Osteoblast (primary cell): ENCODE results near the gene MKLN1. TPM values are rescaled to one million over a fixed set of nuclear protein-coding genes. Genes with fewer than 3 reads are reported as not detected.

Experiments used
- DNase-seq: peaks from one replicate; pipeline ENCODE4 v3.0.0; 2011; ENCODE audit warnings: low spot score, mixed read lengths; ENCODE audit not compliant: insufficient read length; ENCODE audit errors: missing footprints
- H2AFZ ChIP-seq: 2 replicates; pipeline ENCODE4 v1.6.0; 2011; ENCODE audit warnings: mild to moderate bottlenecking, low read length
- H3K27ac ChIP-seq: 2 replicates; pipeline ENCODE4 v1.5.1; 2011; ENCODE audit warnings: mild to moderate bottlenecking, low read depth, low read length, moderate library complexity
- H3K27me3 ChIP-seq: 2 replicates; pipeline ENCODE4 v1.6.0; 2012; ENCODE audit warnings: mild to moderate bottlenecking, control low read depth, inconsistent platforms, low read length, moderate library complexity; ENCODE audit not compliant: insufficient read depth
- H3K36me3 ChIP-seq: 2 replicates; pipeline ENCODE4 v1.5.1; 2011; ENCODE audit warnings: mild to moderate bottlenecking, low read length, control low read depth, moderate library complexity; ENCODE audit not compliant: insufficient read depth
- H3K4me1 ChIP-seq: 2 replicates; pipeline ENCODE4 v1.5.1; 2011; ENCODE audit warnings: mild to moderate bottlenecking, low read length, control low read depth, moderate library complexity; ENCODE audit not compliant: insufficient read depth
- H3K4me2 ChIP-seq: 2 replicates; pipeline ENCODE4 v1.6.0; 2011; ENCODE audit warnings: mild to moderate bottlenecking, low read length; ENCODE audit not compliant: insufficient read depth
- H3K4me3 ChIP-seq: fragments of 200-600 bp; sonication (generic); 3 replicates; pipeline ENCODE4 v1.5.1; 2012; ENCODE audit warnings: mild to moderate bottlenecking, low read length, inconsistent platforms; ENCODE audit not compliant: insufficient read depth
- H3K79me2 ChIP-seq: 2 replicates; pipeline ENCODE4 v1.6.0; 2012; ENCODE audit warnings: mild to moderate bottlenecking, low read length, control low read depth, inconsistent platforms; ENCODE audit not compliant: insufficient read depth
- H3K9me3 ChIP-seq: 2 replicates; pipeline ENCODE4 v1.5.1; 2011; ENCODE audit warnings: low read depth, low read length, control low read depth
- H4K20me1 ChIP-seq: 2 replicates; pipeline ENCODE4 v1.6.0; 2012; ENCODE audit warnings: mild to moderate bottlenecking, low read length, control low read depth; ENCODE audit not compliant: insufficient read depth
- total RNA-seq: library from RNA; depleted of rRNA; stranded (reverse); fragments of >200 nt; gene quantifications from 2 replicates; pipeline ENCODE4 v1.2.3, GENCODE V29; 2012
- TF ChIP-seq, protein P1 (sequence below): IDR thresholded peaks from 2 replicates; pipeline ENCODE4 v1.5.1; 2011; ENCODE audit warnings: mild to moderate bottlenecking, low read depth, low read length, moderate library complexity; ENCODE audit errors: extremely low read depth

MKLN1 gene
- total RNA-seq, 1 donor = 52.8 TPM

DNA sequence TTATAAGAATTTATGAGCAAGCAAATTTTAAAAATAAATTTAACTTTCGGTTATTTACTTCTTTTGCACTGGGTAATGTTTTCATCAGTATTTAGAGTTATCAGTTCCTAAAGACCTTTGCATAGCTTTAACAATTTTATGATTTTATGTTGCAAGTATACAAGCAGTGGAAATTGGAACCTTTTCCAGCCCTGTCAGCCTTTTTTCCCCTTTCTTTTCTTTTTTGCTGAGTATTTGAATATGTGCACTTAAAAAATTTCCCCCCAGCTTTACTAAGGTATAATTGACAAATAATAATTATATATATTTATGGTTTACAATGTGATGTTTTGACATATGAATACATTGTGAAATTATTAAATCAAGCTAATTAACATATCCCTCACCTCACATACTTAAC, 62.6 kb downstream of the MKLN1 start:
- Histone ChIP-seq H3K9me3 (no peaks in the 10 kb centered on the region), H3K79me2 (peaks cover 54% of the 10 kb centered on the region), H3K27ac (no peak overlapping the region), H3K4me2 (no peak overlapping the region), H3K27me3 (no peaks in the 10 kb centered on the region), H3K36me3 (no peaks in the 10 kb centered on the region), H3K4me3 (no peak overlapping the region), H3K4me1 (no peaks in the 10 kb centered on the region), H2AFZ (no peak overlapping the region), H4K20me1 (peaks cover 13% of the 10 kb centered on the region)
- DNase-seq = no peak
- TF ChIP-seq, protein P1, sequence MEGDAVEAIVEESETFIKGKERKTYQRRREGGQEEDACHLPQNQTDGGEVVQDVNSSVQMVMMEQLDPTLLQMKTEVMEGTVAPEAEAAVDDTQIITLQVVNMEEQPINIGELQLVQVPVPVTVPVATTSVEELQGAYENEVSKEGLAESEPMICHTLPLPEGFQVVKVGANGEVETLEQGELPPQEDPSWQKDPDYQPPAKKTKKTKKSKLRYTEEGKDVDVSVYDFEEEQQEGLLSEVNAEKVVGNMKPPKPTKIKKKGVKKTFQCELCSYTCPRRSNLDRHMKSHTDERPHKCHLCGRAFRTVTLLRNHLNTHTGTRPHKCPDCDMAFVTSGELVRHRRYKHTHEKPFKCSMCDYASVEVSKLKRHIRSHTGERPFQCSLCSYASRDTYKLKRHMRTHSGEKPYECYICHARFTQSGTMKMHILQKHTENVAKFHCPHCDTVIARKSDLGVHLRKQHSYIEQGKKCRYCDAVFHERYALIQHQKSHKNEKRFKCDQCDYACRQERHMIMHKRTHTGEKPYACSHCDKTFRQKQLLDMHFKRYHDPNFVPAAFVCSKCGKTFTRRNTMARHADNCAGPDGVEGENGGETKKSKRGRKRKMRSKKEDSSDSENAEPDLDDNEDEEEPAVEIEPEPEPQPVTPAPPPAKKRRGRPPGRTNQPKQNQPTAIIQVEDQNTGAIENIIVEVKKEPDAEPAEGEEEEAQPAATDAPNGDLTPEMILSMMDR = no peak

DNA sequence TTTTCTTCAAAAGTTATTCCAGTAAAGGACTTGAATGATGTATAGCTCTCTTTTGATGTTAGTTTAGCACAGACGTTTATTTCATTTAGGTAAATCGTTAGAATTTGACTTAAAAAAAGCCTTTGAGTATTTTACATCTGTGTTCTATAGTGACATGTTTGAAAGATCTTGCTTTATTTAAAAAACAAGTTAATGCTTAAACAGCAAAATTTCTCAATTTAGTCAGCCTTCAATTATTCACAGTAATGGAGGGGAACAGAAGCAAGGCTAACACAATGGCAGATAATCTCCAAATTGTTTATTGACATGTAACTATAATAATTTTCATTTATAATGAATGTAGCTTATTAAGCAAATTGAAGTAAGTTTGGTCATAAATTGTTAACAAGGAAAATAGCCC, 63.5 kb downstream of the MKLN1 start:
- Histone ChIP-seq H2AFZ (no peak overlapping the region), H3K4me3 (no peak overlapping the region), H3K36me3 (no peaks in the 10 kb centered on the region), H3K4me2 (no peak overlapping the region), H4K20me1 (peaks cover 8% of the 10 kb centered on the region), H3K27ac (no peak overlapping the region), H3K27me3 (no peaks in the 10 kb centered on the region), H3K79me2 (peaks cover 51% of the 10 kb centered on the region), H3K9me3 (no peaks in the 10 kb centered on the region), H3K4me1 (no peaks in the 10 kb centered on the region)
- DNase-seq = no peak
- TF ChIP-seq, protein P1 = no peak

DNA sequence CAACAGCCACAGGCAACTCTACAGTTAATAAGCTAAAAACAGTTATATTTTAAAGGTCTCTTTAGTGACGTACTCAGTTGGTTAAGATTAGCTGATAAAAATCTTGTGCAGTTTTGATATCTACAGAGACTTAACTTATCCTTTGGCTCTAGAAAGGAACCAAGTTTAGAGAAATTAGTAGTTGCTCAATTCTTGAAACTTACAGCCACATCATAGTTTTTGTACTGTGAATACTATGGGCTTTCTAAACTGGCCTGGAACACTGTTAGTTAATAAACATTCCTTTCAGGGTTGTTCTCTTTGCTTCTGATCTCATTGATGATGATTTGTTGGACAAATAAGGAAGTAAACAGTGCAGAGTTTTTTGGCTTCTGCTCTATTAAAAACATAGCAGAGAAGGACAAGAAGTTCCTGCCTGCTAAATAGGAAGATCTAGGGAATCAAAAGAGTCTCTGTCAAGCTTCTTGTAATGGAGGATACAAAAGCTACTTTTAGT, 73.1 kb downstream of the MKLN1 start:
- no peak overlapping the region for H2AFZ ChIP-seq
- no peaks in the 10 kb centered on the region for H3K4me1 ChIP-seq
- no peak overlapping the region for H3K4me2 ChIP-seq
- peaks cover 21% of the 10 kb centered on the region for H3K36me3 ChIP-seq
- no peak for DNase-seq
- TF ChIP-seq, protein P1 = no peak
- H3K27me3 ChIP-seq = no peaks in the 10 kb centered on the region
- H4K20me1 ChIP-seq = no peaks in the 10 kb centered on the region
- no peaks in the 10 kb centered on the region for H3K9me3 ChIP-seq
- no peak overlapping the region for H3K27ac ChIP-seq
- H3K79me2 ChIP-seq = peaks cover 27% of the 10 kb centered on the region
- no peak overlapping the region for H3K4me3 ChIP-seq

DNA sequence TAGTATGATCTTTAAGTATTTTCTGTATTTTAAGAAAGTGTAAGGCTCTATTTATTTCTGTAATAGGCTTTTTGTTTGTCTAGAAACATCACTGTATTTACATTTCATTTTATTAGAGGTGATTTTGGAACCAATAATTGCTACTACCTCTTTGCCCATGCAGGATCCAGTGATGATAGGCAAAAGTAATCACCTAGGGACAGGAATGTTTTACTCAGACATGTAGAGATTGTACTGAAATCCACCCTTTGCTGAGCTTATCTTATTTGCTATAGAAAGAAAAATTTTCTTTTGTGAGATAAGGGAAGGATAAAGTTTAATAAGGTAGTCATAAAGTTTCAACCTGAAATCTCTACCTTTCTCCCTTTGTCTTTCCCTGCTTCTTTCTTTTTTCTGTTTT, 73.5 kb downstream of the MKLN1 start:
- H3K9me3 ChIP-seq = no peaks in the 10 kb centered on the region
- no peak overlapping the region for H3K4me3 ChIP-seq
- no peak overlapping the region for H3K27ac ChIP-seq
- peaks cover 24% of the 10 kb centered on the region for H3K79me2 ChIP-seq
- H3K36me3 ChIP-seq = peaks cover 21% of the 10 kb centered on the region
- H3K27me3 ChIP-seq = no peaks in the 10 kb centered on the region
- TF ChIP-seq, protein P1 = no peak
- no peak overlapping the region for H3K4me2 ChIP-seq
- no peaks in the 10 kb centered on the region for H3K4me1 ChIP-seq
- no peaks in the 10 kb centered on the region for H4K20me1 ChIP-seq
- no peak for DNase-seq
- no peak overlapping the region for H2AFZ ChIP-seq
